H1 (cell line): Measurements from ENCODE around the gene PDE5A.

ENCODE experiments used
- KDM5A ChIP-seq: fragments of 200-600 bp; IDR thresholded peaks from 2 replicates; pipeline ENCODE4 v1.7.1; 2012; ENCODE audit warnings: mild to moderate bottlenecking, low read length, inconsistent platforms, mixed read lengths
- MAX ChIP-seq: IDR thresholded peaks from 2 replicates; pipeline ENCODE4 v1.6.1; 2012; ENCODE audit warnings: inconsistent platforms
- POLR2A ChIP-seq, 2 experiments: IDR thresholded peaks; 1 replicate in 1 of 2; 2 replicates in 1 of 2; pipeline ENCODE4 v1.6.1; 2011; ENCODE audit warnings: low read depth in 2 of 2, low read length in 2 of 2, mild to moderate bottlenecking in 2 of 2; ENCODE audit errors: control extremely low read depth in 1 of 2
- POLR2AphosphoS5 ChIP-seq: IDR thresholded peaks from 2 replicates; pipeline ENCODE4 v1.6.1; 2011; ENCODE audit warnings: low read depth, low read length
- SUZ12 ChIP-seq: fragments of 200-600 bp; sonication (generic); IDR thresholded peaks from 2 replicates; pipeline ENCODE4 v1.6.1; 2012; ENCODE audit warnings: mild to moderate bottlenecking, inconsistent platforms, low read length, moderate library complexity, mixed read lengths
- TCF12 ChIP-seq: IDR thresholded peaks from 2 replicates; pipeline ENCODE4 v1.6.1; 2011; ENCODE audit warnings: low read depth, mild to moderate bottlenecking, low read length

DNA sequence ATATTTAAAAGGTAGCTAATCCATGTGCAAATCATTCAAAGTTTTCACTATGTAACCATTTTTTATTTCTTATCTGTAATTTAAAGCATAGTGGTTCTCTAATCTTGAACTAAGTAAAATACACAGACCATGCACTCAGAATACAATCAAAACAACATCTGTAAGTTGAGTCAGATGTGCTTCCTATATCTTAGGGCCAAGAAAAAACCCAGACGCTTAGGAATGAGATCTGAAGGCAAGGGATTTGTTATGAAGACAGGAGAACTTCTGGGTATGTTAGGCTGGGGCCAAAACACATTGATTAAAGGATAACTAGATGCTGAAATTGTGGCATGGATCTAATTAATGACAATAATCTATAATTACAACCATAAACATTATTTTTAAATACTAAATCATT lies 120.3 kb downstream of the PDE5A start:
- TF ChIP-seq SUZ12 (no peak), KDM5A (no peak), POLR2A (IDR thresholded peaks at IDR 0.05; ENCODE audit: control extremely low read depth in 1 of 2, low read depth in 2 of 2, low read length in 2 of 2) (no peak), POLR2AphosphoS5 (no peak), TCF12 (no peak), MAX (no peak)
